Heart left ventricle (tissue), 16 donors: ENCODE data around the gene CACNA1C. TPM values are rescaled to one million over a fixed set of nuclear protein-coding genes. Genes with fewer than 3 reads are reported as not detected.

Experiments used
- ATAC-seq, 4 donors: fragments of 200-7000 bp; cut with Tn5 transposase; one replicate each; pipeline ENCODE4 v1.9.1; 2020 to 2022; ENCODE audit warnings: moderate library complexity in 4 of 4, mild to moderate bottlenecking in 3 of 4, moderate number of reproducible peaks in 1 of 4
- DNase-seq, 5 donors: peaks; one replicate each; pipeline ENCODE4 v3.0.0-alpha.2; 2020
- H3K27ac ChIP-seq, 12 donors: fragments of 200-600 bp; sonication (generic) in 4 of 12; one replicate each; pipeline versions ENCODE4 v1.5.0 to v1.8.0; 2016 to 2022; ENCODE audit warnings: mild to moderate bottlenecking in 2 of 12
- H3K27me3 ChIP-seq, 9 donors: fragments of 200-600 bp; sonication (generic) in 2 of 9; one replicate each; pipeline versions ENCODE4 v1.5.1 to v1.8.0; 2016 to 2022; ENCODE audit warnings: mild to moderate bottlenecking in 3 of 9
- H3K36me3 ChIP-seq, 9 donors: fragments of 200-600 bp; sonication (generic) in 2 of 9; one replicate each; pipeline versions ENCODE4 v1.5.0 to v1.8.0; 2018 to 2022; ENCODE audit warnings: mild to moderate bottlenecking in 2 of 9
- H3K4me1 ChIP-seq, 12 donors: fragments of 200-600 bp; sonication (generic) in 4 of 12; one replicate each; pipeline versions ENCODE4 v1.5.0 to v1.8.0; 2016 to 2022; ENCODE audit warnings: mild to moderate bottlenecking in 3 of 12
- H3K4me3 ChIP-seq, 12 donors: fragments of 200-600 bp; sonication (generic) in 4 of 12; one replicate each; pipeline versions ENCODE4 v1.5.0 to v1.8.0; 2017 to 2022; ENCODE audit warnings: mild to moderate bottlenecking in 9 of 12, moderate library complexity in 4 of 12
- H3K9me3 ChIP-seq, 12 donors: fragments of 200-600 bp; sonication (generic) in 4 of 12; one replicate each; pipeline versions ENCODE4 v1.5.0 to v1.8.0; 2016 to 2022; ENCODE audit warnings: mild to moderate bottlenecking in 1 of 12
- CTCF ChIP-seq, 12 donors: fragments of 200-600 bp; sonication (generic) in 4 of 12; IDR thresholded peaks; one replicate each; pipeline versions ENCODE4 v1.5.0 to v1.8.0; 2018 to 2022; ENCODE audit warnings: antibody characterized with exemption in 12 of 12, mild to moderate bottlenecking in 5 of 12
- POLR2A ChIP-seq, 2 donors: fragments of 450-650 bp; IDR thresholded peaks; one replicate each; pipeline ENCODE4 v1.6.1; 2017; ENCODE audit warnings: antibody characterized with exemption in 2 of 2, mild to moderate bottlenecking in 2 of 2, moderate library complexity in 2 of 2
- WGBS, 4 donors: extraction: QIAGEN DNeasy Blood & Tissue Kit in 2 of 4; methylation state at CpG; one replicate each; pipeline versions ENCODE4 v1.1.5 to v1.1.7; 2013 to 2018; 5-methylcytosine and 5-hydroxymethylcytosine counted together
- intact Hi-C, 10 donors: fragments of 100-400 bp; cut with DNase I; formaldehyde crosslinking; loops; one replicate each; pipeline versions ENCODE4 v1.11.1 to v1.14.2; 2022
- polyA plus RNA-seq, 2 donors: library from polyadenylated mRNA; stranded (reverse); fragments of 200-250 nt; gene quantifications; one replicate each; pipeline ENCODE4 v1.2.3, GENCODE V29; 2013
- total RNA-seq, 9 donors: library from RNA; depleted of rRNA in 2 of 9; stranded (reverse); fragments of >200 nt in 2 of 9; fragmentation: NEBNext Ultra II Directional in 3 of 9; extraction: Animal tissue kit (Norgen Biotek cat#: 25700) in 3 of 9; gene quantifications; one replicate each; pipeline versions ENCODE4 v1.1.0 to v1.2.4, GENCODE V29; 2016 to 2023
- donor health status: ischemic (EF 13 %, LVEDD 7.1; RV severe dilation, severe dysfunction).
- donor health status: healthy with polysubstance abuse.
- donor health status: DM: no; HTN: yes; CAD: no.
- donor health status: DM: no; HTN: no; CAD: no.
- donor health status: ischemic (EF 25% LVEDD 6.9; RV normal size, moderate dysfunction).
- donor health status: ischemic (EF 25% LVEDD 5.7; RV mildly dilated, moderate dysfunction).
- donor health status: healthy.
- donor health status: DM: yes; HTN: yes; CAD: no.
- donor health status: ischemic (EF 35%, LVEDD 5.7; RV mildly dilated, moderate dysfunction).
- donor health status: nonischemic (EF 11% LVEDD 7.7; RV severe dilation, severe dysfunction).
- donor health status: DM: yes; HTN: yes; CAD: no.
- donor health status: PGD.
- donor health status: ischemic (EF 29% LVEDD 5.4; RV normal size, mild dysfunction).
- donor health status: nonischemic (EF 23%, LVEDD 6.1; RV moderate dilation, normal function).

The CACNA1C gene
- total and polyA plus RNA-seq, 11 donors = 41.9 to 196 (median 164) TPM

GRCh38 chr12:2578211-2578610 is 525.4 kb downstream of the CACNA1C start:
- WGBS, 4 donors = 89 to 93% (median 91%) methylated on average over 8 to 9 of the region's 9 CpGs
- H3K36me3 ChIP-seq = peaks cover 0 to 59% (median 9%) of the 10 kb centered on the region in 9 donors
- H3K4me1 ChIP-seq = peaks cover 0 to 10% (median 7%) of the 10 kb centered on the region in 12 donors
- intact Hi-C loops = no loop called here
- H3K27ac ChIP-seq = no peak overlapping the region
- peaks cover 0 to 1% (median 0%) of the 10 kb centered on the region in 9 donors for H3K27me3 ChIP-seq
- no peak for TF ChIP-seq POLR2A (IDR thresholded peaks at IDR 0.05)
- TF ChIP-seq CTCF (IDR thresholded peaks at IDR 0.05) = no peak
- DNase-seq = no peak
- no peak overlapping the region for H3K4me3 ChIP-seq
- ATAC-seq = no peak
- H3K9me3 ChIP-seq = no peaks in the 10 kb centered on the region

GRCh38 chr12:2578772-2579171 is 526.0 kb downstream of the CACNA1C start:
- Histone ChIP-seq H3K27me3 (peaks cover 0 to 6% (median 0%) of the 10 kb centered on the region in 9 donors), H3K36me3 (peaks cover 0 to 54% (median 9%) of the 10 kb centered on the region in 9 donors), H3K4me3 (no peak overlapping the region), H3K27ac (no peak overlapping the region), H3K4me1 (peaks cover 0 to 16% (median 11%) of the 10 kb centered on the region in 12 donors), H3K9me3 (no peaks in the 10 kb centered on the region)
- DNase-seq (no peak), ATAC-seq (no peak)
- intact Hi-C loops = no loop called here
- no peak for TF ChIP-seq POLR2A (IDR thresholded peaks at IDR 0.05)
- no peak for TF ChIP-seq CTCF (IDR thresholded peaks at IDR 0.05)
- 90 to 98% (median 93%) methylated on average over 3 to 6 of the region's 6 CpGs for WGBS, 4 donors

GRCh38 chr12:2580821-2581220 is 528.0 kb downstream of the CACNA1C start:
- ATAC-seq (no peak), DNase-seq (no peak)
- peaks cover 0 to 18% (median 11%) of the 10 kb centered on the region in 12 donors for H3K4me1 ChIP-seq
- no peak overlapping the region for H3K4me3 ChIP-seq
- H3K9me3 ChIP-seq = no peaks in the 10 kb centered on the region
- WGBS, 4 donors = 50 to 72% (median 60%) methylated on average over 3 of the region's 3 CpGs
- peaks cover 0 to 54% (median 21%) of the 10 kb centered on the region in 9 donors for H3K36me3 ChIP-seq
- TF ChIP-seq CTCF (IDR thresholded peaks at IDR 0.05) (no peak), POLR2A (IDR thresholded peaks at IDR 0.05) (no peak)
- H3K27me3 ChIP-seq = peaks cover 0 to 6% (median 0%) of the 10 kb centered on the region in 9 donors
- no peak overlapping the region for H3K27ac ChIP-seq
- intact Hi-C loops = loop anchor here (2.0 to 10.0 kb wide), 17 partner anchors 79 to 784 kb away; partner anchors contain the start of gene CACNA1C (in 2 of the 10)

GRCh38 chr12:2581293-2582045 is 528.7 kb downstream of the CACNA1C start:
- peaks cover 0 to 6% (median 0%) of the 10 kb centered on the region in 9 donors for H3K27me3 ChIP-seq
- DNase-seq = no peak
- H3K4me1 ChIP-seq = peaks cover 0 to 18% (median 11%) of the 10 kb centered on the region in 12 donors
- no peak overlapping the region for H3K4me3 ChIP-seq
- TF ChIP-seq POLR2A (IDR thresholded peaks at IDR 0.05) (no peak), CTCF (IDR thresholded peaks at IDR 0.05) (no peak)
- 87 to 90% (median 88%) methylated on average over 15 of the region's 15 CpGs for WGBS, 4 donors
- intact Hi-C loops = loop anchor here (2.0 to 10.0 kb wide), 18 partner anchors 79 to 785 kb away; partner anchors contain the start of gene CACNA1C (in 2 of the 10)
- H3K9me3 ChIP-seq = no peaks in the 10 kb centered on the region
- no peak for ATAC-seq
- H3K36me3 ChIP-seq = peaks cover 0 to 58% (median 25%) of the 10 kb centered on the region in 9 donors
- peak overlapping the region in 1 of 12 donors; percentile 71 for H3K27ac ChIP-seq
